ENCODE measurements around the gene MYADML2.
"Not testable (repeated sequence)": the region's sequence is repeated elsewhere in the genome, so short reads cannot be mapped to it uniquely, and the experiment has no call there.

Gene MYADML2

DNA sequence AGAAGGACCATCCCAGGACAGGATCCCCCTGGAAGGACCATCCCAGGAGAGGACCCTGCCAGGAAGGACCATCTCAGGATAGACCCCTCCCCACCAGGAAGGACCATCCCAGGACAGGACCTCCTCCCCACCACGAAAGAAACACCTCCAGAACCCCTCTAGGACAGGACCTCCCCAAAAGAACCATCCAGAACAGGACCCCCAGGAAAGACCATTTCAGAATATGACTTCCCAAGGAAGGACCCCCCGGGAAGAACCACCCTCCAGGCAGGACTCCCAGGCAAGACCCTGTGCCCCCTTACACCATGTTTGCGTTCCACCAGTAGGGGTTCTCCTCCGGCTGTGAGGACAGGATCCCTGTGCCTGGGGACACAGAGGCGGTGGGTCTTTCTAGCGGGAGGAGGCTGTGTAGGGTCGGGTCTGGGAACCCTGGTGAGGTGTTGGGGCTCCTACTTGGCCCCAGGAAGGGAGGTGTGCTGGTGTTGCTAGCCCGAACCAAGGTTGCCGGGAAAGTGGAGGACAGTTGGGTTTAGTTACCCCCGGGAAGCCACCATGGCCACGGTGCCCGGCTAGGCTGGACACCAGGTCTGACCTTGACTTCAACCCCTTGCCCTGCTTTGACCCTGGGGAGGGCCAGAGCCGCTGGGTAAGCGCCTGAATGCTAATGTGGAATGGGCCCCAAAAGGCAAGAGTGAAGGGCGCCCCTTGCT, 11.8 kb upstream of the MYADML2 start:
- DNase-seq, result no peak

GRCh38 chr17:81957691-81958432, 10.8 kb upstream of the MYADML2 start:
- no peak for DNase-seq

DNA sequence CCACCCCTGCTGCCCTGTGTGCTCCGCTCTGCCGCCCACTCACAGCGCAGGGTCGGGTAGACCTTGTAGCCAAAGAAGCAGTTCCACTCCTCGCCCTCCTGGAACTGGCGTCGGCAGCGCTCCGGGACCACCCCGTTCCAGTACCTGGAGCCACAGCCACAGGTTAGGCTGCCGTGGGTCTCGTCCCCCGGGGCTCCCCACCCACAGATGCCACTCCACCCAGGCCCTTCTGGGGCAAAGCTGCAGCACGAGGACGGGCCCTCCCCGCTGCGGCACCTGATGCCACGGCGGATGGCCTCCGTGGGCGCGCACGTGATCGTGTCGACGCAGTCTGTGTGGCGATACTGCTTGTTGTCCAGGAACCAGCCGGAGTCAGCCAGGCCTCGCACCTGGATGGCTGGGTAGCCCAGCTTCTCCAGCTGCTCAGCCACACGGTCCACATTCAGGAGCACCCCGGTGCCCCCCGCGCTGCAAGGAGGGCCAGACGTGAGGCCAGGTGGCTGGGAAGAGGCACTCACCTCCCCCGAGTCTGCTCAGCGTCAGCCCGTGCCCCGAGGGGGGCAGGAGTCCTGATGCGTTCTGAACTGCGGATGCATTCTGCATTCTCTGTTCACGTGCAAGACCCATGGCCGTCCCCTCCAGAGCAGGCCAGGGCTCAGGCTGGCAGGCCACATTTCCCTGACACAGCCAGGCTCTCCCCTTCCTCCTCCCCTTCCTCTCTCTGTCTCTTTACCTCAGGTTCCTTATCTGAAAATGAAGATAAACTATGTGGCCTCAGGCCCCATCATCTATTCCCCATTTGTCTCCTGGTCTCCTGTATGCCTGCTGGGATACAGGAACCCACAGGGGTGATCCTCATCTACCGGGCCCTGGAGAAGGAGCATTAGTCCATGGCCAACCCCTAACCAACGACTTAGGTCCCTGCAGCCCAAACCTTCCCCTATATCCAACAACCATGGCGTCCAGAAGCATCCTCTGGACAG, 9.9 kb upstream of the MYADML2 start:
- DNase-seq, result no peak

- DNase-seq, result no peak
Measured at GRCh38 chr17:81955756-81956544, 8.9 kb upstream of the MYADML2 start.

- no peak for DNase-seq
Measured at GRCh38 chr17:81955058-81955681, 8.1 kb upstream of the MYADML2 start.

DNA sequence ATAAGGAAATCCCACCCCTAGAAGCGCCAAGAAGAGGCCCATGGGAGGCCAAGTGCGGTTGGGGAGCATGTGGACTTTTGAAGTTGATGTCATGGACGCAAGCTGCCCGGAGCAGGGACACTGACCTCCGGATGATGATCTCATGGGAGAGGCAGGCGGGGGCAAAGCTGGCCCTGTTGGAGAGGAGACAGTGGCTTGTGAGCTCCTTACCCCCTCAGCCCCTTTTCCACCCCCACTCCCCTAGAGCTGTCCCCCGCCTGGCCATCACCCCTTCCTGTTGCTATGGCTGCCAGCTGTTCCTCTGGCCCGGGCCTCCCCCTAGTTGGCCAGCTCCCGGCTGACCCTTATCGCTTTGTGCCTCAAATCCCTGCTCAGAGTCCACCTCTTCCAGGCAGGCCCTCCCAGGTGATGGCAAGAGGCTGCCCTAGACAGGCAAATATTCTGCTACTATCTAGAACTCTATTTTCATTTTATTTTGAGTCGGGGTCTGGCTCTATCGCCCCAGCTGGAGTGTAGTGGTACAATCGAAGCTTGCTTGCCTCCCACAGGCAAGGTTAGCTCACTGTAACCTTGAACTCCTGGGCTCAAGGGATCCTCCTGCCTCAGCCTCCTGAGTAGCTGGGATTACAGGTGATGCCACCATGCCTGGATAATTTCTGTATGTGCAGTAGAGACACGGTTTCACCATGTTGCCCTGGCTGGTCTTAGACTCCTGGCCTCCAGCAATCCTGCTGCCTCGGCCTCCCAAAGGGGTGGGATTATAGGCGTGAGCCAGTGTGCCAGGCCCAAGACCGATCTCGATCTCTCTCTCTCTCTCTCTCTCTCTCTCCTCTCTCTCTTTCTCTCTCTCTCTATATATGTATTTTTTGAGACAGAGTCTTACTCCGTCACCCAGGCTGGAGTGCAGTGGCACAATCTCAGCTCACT, 7.4 kb upstream of the MYADML2 start:
- DNase-seq, result no peak

- DNase-seq, result not testable (repeated sequence)
Measured at GRCh38 chr17:81953443-81953842, 6.4 kb upstream of the MYADML2 start.

GRCh38 chr17:81952792-81953228, 5.8 kb upstream of the MYADML2 start:
- no peak for DNase-seq

DNA sequence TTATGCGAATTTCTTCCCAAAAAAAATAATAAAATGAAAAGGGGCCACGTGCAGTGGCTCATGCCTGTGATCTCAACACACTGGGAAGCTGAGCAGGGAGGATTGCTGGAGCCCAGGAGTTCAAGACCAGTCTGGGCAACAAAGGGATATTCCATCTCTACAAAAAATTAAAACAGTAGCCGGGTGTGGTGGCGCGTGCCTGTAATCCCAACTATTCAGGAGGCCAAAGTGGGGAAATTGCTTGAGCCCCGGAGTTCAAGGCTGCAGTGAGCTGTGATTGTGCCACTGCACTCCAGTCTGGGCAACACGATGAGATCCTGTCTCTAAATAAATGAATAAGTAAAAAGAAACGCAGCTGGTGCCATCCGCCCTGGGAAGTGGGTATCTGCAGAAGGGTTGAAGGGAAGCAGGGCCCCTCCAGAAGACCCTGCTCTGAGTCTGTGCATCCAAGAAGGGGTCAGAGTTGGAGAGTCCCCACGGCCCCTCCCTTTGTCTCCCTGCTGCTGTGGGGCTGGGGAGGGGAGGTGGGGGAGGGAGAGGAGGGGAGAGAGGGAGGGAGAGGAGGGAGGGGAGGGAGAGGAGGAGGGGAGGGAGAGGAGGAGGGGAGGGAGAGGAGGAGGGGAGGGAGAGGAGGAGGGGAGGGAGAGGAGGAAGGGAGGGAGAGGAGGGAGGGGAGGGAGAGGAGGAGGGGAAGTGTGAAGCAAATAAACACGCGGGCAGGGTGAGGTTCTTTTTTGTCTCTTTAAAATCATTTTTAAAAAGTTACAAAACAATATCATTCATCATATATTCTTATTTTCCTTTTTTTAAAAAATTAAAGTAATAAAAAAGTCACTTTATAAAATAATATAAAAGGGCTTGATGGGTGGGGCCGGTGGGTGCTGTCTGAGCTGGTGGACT, 5.0 kb upstream of the MYADML2 start:
- DNase-seq, result no peak

GRCh38 chr17:81950501-81950900, 3.5 kb upstream of the MYADML2 start:
- DNase-seq, result no peak

- no peak for DNase-seq
Measured at GRCh38 chr17:81948635-81949378, 1.8 kb upstream of the MYADML2 start.

DNA sequence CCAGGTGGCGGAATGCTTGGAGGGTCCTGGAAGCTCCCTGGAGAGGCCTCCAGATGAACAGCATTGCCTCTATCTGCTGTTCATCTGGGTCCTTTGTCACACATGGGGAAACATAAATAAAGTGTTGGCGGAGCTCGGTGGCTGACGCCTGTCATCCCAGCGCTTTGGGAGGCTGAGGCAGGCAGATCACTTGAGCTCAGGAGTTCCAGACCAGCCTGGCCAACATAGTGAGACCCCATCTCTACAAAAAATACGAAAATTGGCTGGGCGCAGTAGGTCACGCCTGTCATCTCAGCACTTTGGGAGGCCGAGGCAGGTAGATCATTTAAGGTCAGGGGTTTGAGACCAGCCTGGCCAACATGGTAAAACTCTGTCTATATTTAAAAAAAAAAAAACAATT, 2.2 kb downstream of the MYADML2 start:
- DNase-seq, result no peak

- DNase-seq, result no peak
Measured at GRCh38 chr17:81942167-81942553, 4.9 kb downstream of the MYADML2 start.

DNA sequence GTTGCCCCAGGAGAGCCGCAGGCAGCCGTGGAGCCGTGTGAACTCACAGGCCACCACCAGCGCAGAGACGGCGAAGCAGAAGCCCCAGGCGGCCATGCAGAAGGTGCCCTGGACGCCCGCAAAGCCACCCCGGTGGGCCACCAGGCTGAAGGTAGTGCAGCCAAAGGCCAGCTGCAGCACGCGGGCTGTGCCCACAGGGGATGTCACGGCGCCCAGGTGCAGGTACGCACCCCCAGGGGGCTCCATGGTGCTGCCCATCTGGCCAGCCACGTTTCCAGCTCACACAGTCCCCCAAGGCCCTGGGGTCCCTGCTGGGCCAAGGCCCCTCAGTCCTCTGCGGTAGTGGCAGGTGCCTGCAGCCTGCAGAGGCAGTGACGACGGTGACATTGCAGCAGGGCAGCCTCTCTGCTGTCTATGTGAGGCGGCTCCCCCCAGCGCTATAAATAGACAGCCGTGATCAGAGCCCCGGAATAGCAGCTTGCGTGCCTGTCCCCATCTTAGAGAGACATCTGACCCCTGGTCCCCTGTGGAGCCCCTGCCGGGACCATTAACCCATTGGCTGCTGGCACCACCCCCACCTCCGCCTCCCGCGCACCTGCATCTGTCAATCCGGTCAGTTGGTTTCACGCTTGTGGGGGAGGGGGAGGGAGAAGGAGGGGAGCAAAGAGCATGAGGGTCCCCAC, 5.4 kb downstream of the MYADML2 start:
- DNase-seq, result peak; percentile 67

- DNase-seq, result no peak
Measured at GRCh38 chr17:81940538-81941483, 6.2 kb downstream of the MYADML2 start.

- no peak for DNase-seq
Measured at GRCh38 chr17:81939881-81940385, 7.1 kb downstream of the MYADML2 start.

DNA sequence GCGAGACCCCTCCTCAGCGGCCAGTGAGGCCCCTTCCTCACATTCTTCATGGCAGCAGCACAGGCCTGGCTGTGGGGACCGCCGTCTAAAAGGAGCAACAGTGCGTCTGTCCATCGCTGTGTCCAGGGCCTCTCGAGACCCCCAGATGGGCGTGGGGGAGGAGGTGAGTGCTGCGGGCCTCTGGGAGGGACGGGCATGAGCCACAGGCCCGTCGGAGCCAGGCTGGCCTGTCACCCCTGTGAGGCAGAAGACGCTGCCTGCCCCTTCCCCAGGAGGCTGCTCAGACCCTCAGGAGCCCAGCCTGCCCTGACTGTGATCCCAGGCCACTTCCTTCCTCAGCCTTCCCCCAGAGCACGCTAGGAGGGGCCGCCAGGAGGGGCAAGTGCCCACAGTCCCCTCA, 7.8 kb downstream of the MYADML2 start:
- DNase-seq, result no peak

Measured in retina (tissue), 1 donor.